HepG2 (cell line): ENCODE measurements around the gene SNRNP200. TPM values are rescaled to one million over a fixed set of nuclear protein-coding genes. Genes with fewer than 3 reads are reported as not detected.

ENCODE experiments used
- AGO1 ChIP-seq: fragments of 200-400 bp; formaldehyde crosslinking; IDR thresholded peaks from 2 replicates; pipeline ENCODE4 v1.6.1; 2017; ENCODE audit warnings: mild to moderate bottlenecking, low read depth, low read length, moderate library complexity; ENCODE audit not compliant: poor library complexity, severe bottlenecking
- EEA1 ChIP-seq: sonication (generic); formaldehyde crosslinking; IDR thresholded peaks from 2 replicates; pipeline ENCODE4 v1.5.1; 2020; ENCODE audit warnings: mild to moderate bottlenecking, missing genetic modification reagents, borderline replicate concordance
- HCFC1 ChIP-seq: fragments of 150-350 bp; IDR thresholded peaks from 2 replicates; pipeline ENCODE4 v1.6.1; 2014; ENCODE audit warnings: low read depth, low read length
- HNRNPL ChIP-seq: fragments of 200-400 bp; formaldehyde crosslinking; IDR thresholded peaks from 2 replicates; pipeline ENCODE4 v1.6.1; 2017; ENCODE audit warnings: mild to moderate bottlenecking, low read depth, low read length
- MEF2D ChIP-seq: sonication (generic); formaldehyde crosslinking; IDR thresholded peaks from 2 replicates; pipeline ENCODE4 v1.5.1; 2020; ENCODE audit warnings: mild to moderate bottlenecking, missing genetic modification reagents
- NBN ChIP-seq: fragments of 450-650 bp; conservative IDR thresholded peaks from 2 replicates; pipeline ENCODE4 v1.6.1; 2017
- PPARG ChIP-seq: conservative IDR thresholded peaks from 2 replicates; pipeline ENCODE4 v1.6.1; 2016; ENCODE audit warnings: missing biosample characterization, missing genetic modification reagents
- SOX5 ChIP-seq: IDR thresholded peaks from 2 replicates; pipeline ENCODE4 v1.6.1; 2016; ENCODE audit warnings: borderline replicate concordance
- ZBTB38 ChIP-seq: sonication (generic); formaldehyde crosslinking; IDR thresholded peaks from 2 replicates; pipeline ENCODE4 v1.5.1; 2020; ENCODE audit warnings: mild to moderate bottlenecking, missing genetic modification reagents
- ZFP36L1 ChIP-seq: sonication (generic); formaldehyde crosslinking; IDR thresholded peaks from 2 replicates; pipeline ENCODE4 v1.8.0; 2022; ENCODE audit warnings: mild to moderate bottlenecking, missing genetic modification reagents, moderate library complexity
- ZNF263 ChIP-seq: sonication (generic); formaldehyde crosslinking; IDR thresholded peaks from 2 replicates; pipeline ENCODE4 v1.4.0; 2020; ENCODE audit warnings: missing genetic modification reagents
- ZNF382 ChIP-seq: sonication (generic); formaldehyde crosslinking; IDR thresholded peaks from 2 replicates; pipeline ENCODE4 v1.5.0; 2020; ENCODE audit warnings: missing genetic modification reagents, mild to moderate bottlenecking, borderline replicate concordance
- ZNF496 ChIP-seq: sonication (generic); formaldehyde crosslinking; IDR thresholded peaks from 2 replicates; pipeline ENCODE4 v1.8.1; 2023; ENCODE audit warnings: mild to moderate bottlenecking, moderate library complexity, missing genetic modification reagents; ENCODE audit not compliant: insufficient replicate concordance
- ZNF747 ChIP-seq: sonication (generic); formaldehyde crosslinking; IDR thresholded peaks from 2 replicates; pipeline ENCODE4 v1.8.1; 2023; ENCODE audit warnings: missing genetic modification reagents, mild to moderate bottlenecking, borderline replicate concordance
- ZNF772 ChIP-seq: sonication (generic); formaldehyde crosslinking; IDR thresholded peaks from 2 replicates; pipeline ENCODE4 v1.5.0; 2020; ENCODE audit warnings: mild to moderate bottlenecking, missing genetic modification reagents
- polyA plus RNA-seq, 8 experiments: library from polyadenylated mRNA; depleted of rRNA in 3 of 8; stranded (reverse) in 7 of 8; unstranded in 1 of 8; fragments of >200 nt; fragmentation: Illumina TruSeq in 4 of 8; extraction: Trizol in 4 of 8; gene quantifications; 2 replicates each; pipeline versions ENCODE4 v1.2.1 to v1.2.3, GENCODE V29; 2011 to 2016; ENCODE audit warnings: low read depth in 4 of 8, missing spikeins in 1 of 8, mixed read lengths in 1 of 8; ENCODE audit not compliant: insufficient read depth in 1 of 8
- total RNA-seq, 5 experiments: library from RNA; depleted of rRNA; stranded (reverse); fragments of >200 nt; fragmentation: Illumina TruSeq; extraction: Trizol; gene quantifications; 2 replicates each; pipeline ENCODE4 v1.2.3, GENCODE V29; 2016; ENCODE audit warnings: low read depth in 1 of 5
- TF ChIP-seq, protein P1 (sequence below): sonication (generic); formaldehyde crosslinking; IDR thresholded peaks from 2 replicates; pipeline ENCODE4 v1.4.0; 2020; ENCODE audit warnings: missing genetic modification reagents
- TF ChIP-seq, protein P2 (sequence below): sonication (generic); formaldehyde crosslinking; IDR thresholded peaks from 2 replicates; pipeline ENCODE4 v1.4.0; 2020; ENCODE audit warnings: missing genetic modification reagents
- TF ChIP-seq, protein P3 (sequence below): sonication (generic); formaldehyde crosslinking; IDR thresholded peaks from 2 replicates; pipeline ENCODE4 v1.5.0; 2020; ENCODE audit warnings: mild to moderate bottlenecking, low read depth, missing genetic modification reagents, borderline replicate concordance
- TF ChIP-seq, protein P4 (sequence below): IDR thresholded peaks from 2 replicates; pipeline ENCODE4 v1.6.1; 2016
- TF ChIP-seq, protein P5 (sequence below): IDR thresholded peaks from 2 replicates; pipeline ENCODE4 v1.6.1; 2016; ENCODE audit warnings: missing biosample characterization, missing genetic modification reagents, low read depth
- TF ChIP-seq, protein P6 (sequence below): sonication (generic); formaldehyde crosslinking; IDR thresholded peaks from 2 replicates; pipeline ENCODE4 v1.4.0; 2020; ENCODE audit warnings: missing genetic modification reagents

SNRNP200 gene
- total and polyA plus RNA-seq, 2 of the 13 experiments (the other 11 are each of a cell fraction or from before 2014, with no cell fraction given): 99.0 to 232 TPM

DNA sequence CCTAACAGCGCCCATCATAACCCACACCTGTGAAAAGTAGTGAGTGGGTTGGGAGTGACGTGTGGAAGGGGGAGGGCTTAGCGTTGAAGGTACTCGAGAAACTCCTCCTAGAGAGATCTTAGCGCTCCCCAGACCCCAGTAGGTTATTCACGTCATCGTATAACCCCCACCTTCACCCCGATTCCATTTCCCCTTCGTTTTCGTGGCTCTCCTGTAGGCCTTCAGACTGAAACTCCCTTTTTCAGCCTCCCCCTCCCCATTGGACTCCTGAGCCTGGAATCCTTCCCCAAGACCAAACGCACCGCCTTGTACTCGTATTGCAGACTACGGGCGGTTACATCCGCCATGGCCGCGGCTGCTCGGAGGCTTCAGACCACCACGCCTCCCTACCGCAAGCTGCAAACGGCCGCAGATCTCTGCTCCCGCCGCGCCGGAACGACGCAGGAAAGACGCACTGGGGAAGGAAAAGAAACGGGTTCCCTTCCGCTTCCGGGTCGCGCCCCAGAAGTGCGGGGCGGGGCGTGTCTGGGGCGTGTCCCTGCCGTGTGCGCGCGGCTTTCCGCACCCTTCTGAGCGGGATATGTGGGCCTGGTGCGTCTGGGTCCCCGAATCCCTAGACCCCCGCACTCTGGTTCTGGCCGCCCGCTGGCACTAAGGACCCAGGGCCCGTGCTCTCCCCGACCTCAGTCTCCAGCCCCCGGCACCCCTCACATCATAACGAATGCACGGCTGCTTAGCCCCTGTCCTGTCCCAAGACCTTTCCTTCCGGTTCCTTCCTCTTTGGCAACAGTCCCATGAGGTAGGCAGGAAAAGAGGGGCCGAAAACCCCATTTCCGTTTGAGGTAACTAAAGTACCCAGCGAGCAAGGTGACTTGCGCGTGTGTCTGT, at the start of gene SNRNP200 (continued):
- peak; percentile 96 for TF ChIP-seq ZNF772 (CRISPR knock-in tag)
- TF ChIP-seq, protein P1, sequence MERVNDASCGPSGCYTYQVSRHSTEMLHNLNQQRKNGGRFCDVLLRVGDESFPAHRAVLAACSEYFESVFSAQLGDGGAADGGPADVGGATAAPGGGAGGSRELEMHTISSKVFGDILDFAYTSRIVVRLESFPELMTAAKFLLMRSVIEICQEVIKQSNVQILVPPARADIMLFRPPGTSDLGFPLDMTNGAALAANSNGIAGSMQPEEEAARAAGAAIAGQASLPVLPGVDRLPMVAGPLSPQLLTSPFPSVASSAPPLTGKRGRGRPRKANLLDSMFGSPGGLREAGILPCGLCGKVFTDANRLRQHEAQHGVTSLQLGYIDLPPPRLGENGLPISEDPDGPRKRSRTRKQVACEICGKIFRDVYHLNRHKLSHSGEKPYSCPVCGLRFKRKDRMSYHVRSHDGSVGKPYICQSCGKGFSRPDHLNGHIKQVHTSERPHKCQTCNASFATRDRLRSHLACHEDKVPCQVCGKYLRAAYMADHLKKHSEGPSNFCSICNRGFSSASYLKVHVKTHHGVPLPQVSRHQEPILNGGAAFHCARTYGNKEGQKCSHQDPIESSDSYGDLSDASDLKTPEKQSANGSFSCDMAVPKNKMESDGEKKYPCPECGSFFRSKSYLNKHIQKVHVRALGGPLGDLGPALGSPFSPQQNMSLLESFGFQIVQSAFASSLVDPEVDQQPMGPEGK (CRISPR knock-in tag): peak; percentile 66
- TF ChIP-seq ZNF496 (CRISPR knock-in tag): no peak
- no peak; the same call in 1 of the 2 replicates for TF ChIP-seq SOX5 (CRISPR knock-in tag)
- TF ChIP-seq, protein P2, sequence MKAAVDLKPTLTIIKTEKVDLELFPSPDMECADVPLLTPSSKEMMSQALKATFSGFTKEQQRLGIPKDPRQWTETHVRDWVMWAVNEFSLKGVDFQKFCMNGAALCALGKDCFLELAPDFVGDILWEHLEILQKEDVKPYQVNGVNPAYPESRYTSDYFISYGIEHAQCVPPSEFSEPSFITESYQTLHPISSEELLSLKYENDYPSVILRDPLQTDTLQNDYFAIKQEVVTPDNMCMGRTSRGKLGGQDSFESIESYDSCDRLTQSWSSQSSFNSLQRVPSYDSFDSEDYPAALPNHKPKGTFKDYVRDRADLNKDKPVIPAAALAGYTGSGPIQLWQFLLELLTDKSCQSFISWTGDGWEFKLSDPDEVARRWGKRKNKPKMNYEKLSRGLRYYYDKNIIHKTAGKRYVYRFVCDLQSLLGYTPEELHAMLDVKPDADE (CRISPR knock-in tag): peak; percentile 90; the same call in 1 of the 2 replicates
- no peak for TF ChIP-seq ZNF382 (CRISPR knock-in tag)
- TF ChIP-seq ZBTB38 (CRISPR knock-in tag): peak; percentile 94
- TF ChIP-seq NBN: no peak
- TF ChIP-seq, protein P3, sequence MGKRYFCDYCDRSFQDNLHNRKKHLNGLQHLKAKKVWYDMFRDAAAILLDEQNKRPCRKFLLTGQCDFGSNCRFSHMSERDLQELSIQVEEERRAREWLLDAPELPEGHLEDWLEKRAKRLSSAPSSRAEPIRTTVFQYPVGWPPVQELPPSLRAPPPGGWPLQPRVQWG: no peak
- TF ChIP-seq AGO1: peak; percentile 75
- TF ChIP-seq PPARG (CRISPR knock-in tag): peak; percentile 56
- TF ChIP-seq, protein P4, sequence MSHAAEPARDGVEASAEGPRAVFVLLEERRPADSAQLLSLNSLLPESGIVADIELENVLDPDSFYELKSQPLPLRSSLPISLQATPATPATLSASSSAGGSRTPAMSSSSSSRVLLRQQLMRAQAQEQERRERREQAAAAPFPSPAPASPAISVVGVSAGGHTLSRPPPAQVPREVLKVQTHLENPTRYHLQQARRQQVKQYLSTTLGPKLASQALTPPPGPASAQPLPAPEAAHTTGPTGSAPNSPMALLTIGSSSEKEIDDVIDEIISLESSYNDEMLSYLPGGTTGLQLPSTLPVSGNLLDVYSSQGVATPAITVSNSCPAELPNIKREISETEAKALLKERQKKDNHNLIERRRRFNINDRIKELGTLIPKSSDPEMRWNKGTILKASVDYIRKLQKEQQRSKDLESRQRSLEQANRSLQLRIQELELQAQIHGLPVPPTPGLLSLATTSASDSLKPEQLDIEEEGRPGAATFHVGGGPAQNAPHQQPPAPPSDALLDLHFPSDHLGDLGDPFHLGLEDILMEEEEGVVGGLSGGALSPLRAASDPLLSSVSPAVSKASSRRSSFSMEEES: peak; percentile 68; the same call in 1 of the 2 replicates
- TF ChIP-seq HNRNPL: peak; percentile 66; the same call in 1 of the 2 replicates
- TF ChIP-seq ZNF263 (CRISPR knock-in tag): peak; percentile 74; the same call in 1 of the 2 replicates
- TF ChIP-seq MEF2D (CRISPR knock-in tag): peak; percentile 90
- TF ChIP-seq ZNF747 (CRISPR knock-in tag): no peak; the same call in none of the 2 replicates
- peak; percentile 76 for TF ChIP-seq HCFC1
- peak; percentile 96 for TF ChIP-seq EEA1
- TF ChIP-seq, protein P5, sequence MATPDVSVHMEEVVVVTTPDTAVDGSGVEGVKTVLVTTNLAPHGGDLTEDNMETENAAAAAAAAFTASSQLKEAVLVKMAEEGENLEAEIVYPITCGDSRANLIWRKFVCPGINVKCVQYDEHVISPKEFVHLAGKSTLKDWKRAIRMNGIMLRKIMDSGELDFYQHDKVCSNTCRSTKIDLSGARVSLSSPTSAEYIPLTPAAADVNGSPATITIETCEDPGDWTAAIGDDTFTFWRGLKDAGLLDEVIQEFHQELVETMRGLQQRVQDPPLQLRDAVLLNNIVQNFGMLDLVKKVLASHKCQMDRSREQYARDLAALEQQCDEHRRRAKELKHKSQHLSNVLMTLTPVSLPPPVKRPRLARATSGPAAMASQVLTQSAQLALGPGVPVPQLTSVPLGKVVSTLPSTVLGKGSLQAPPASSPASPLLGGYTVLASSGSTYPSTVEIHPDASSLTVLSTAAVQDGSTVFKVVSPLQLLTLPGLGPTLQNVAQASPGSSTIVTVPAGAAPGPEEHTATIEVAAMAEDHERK: peak; percentile 83
- TF ChIP-seq, protein P6, sequence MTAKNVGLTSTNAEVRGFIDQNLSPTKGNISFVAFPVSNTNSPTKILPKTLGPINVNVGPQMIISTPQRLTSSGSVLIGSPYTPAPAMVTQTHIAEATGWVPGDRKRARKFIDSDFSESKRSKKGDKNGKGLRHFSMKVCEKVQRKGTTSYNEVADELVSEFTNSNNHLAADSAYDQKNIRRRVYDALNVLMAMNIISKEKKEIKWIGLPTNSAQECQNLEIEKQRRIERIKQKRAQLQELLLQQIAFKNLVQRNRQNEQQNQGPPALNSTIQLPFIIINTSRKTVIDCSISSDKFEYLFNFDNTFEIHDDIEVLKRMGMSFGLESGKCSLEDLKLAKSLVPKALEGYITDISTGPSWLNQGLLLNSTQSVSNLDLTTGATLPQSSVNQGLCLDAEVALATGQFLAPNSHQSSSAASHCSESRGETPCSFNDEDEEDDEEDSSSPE: peak; percentile 95
- TF ChIP-seq ZFP36L1 (CRISPR knock-in tag): 0 out of 2 replicates have a peak, but pooled peaks have one; percentile 34
